HG03354 (cell line): ENCODE measurements around the gene OSBPL2.

Experiments used
- ATAC-seq: cut with Tn5 transposase; IDR thresholded peaks from one replicate; pipeline ENCODE4 v1.9.1; 2021; ENCODE audit warnings: mild to moderate bottlenecking; ENCODE audit not compliant: unreplicated experiment, poor library complexity, severe bottlenecking

The OSBPL2 gene

GRCh38 chr20:62232770-62233645 lies 5.3 kb upstream of the OSBPL2 start:
- ATAC-seq, result no peak

DNA sequence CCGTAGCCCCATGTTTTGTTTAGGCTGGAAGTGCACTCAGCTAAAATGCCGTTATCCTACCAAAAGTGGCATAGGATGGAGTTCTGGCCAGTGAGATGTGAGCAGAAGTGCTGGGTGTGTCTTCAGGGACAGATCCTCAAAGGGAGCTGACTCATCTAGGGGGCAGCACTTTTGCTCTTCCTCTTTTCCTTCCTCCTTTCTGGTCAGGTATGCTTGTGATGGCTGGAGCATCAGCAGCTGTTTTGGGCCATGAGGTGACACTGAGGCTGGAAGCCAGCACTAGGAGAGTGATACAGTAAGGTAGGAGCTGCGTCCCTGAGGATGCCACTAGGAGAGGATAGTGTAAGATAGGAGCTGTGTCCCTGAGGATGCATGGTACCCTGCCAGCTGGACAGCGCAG lies 4.6 kb upstream of the OSBPL2 start:
- no peak for ATAC-seq

GRCh38 chr20:62234339-62234738 lies 4.0 kb upstream of the OSBPL2 start:
- no peak for ATAC-seq

GRCh38 chr20:62235001-62235776 lies 3.1 kb upstream of the OSBPL2 start:
- no peak for ATAC-seq

DNA sequence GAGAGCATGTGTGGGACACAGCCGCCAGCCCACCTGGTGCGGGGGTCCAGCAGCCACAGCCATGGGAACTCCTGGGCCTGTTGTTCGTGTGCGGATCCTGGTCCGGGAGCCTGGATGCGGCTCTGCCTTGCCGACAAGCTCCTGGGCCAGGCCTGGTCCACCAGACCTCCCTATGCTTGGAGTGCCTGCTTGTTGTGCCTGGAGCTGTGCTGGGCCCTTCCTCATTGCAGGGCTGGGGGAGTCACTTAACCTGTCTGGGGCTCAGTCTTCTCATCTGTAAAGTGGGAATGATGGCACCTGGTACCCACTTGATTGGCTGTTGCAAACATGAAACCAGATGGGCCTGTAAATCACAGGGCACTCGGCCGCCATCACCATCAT lies 2.6 kb upstream of the OSBPL2 start:
- no peak for ATAC-seq

GRCh38 chr20:62236200-62236599 lies 2.1 kb upstream of the OSBPL2 start:
- ATAC-seq, result no peak

GRCh38 chr20:62236766-62237513 lies 1.4 kb upstream of the OSBPL2 start:
- ATAC-seq, result no peak

GRCh38 chr20:62237514-62237800 lies 864 bp upstream of the OSBPL2 start:
- no peak for ATAC-seq

DNA sequence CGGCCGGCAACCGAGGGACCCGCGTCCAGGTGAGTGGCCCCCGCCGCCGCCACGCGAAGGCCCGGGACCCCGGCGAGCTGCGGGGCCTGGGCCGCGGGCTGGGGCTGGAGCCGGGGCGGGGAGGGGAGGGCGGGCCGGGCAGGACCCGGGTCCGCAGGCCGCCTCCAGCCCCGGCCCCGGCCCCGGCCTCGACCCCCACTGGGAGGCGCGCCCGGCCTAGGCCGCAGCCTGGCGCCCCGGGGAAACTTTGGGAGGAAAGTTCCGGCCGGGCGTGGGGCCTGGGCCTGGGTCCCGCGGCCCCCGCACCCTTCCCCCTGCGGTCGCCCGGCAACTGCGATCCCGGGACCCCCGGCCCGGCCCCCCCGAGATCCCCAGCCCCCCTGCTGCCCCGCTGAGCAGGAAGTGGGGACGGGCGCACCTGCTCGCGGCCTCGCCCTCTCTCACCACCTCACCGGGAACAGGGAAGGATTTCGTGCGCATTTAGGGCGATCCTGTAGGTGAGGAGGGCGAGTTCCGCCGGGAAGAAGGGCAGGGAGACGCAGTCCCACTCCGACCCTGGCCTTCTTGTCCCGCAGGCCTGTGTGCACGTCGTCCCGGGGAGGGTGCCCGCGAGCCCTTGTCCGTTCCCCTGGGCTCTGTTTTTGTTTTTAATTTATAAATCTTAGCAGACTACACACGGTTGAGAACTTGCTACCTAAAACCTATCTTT lies 402 bp downstream of the OSBPL2 start:
- ATAC-seq, result peak; percentile 16

DNA sequence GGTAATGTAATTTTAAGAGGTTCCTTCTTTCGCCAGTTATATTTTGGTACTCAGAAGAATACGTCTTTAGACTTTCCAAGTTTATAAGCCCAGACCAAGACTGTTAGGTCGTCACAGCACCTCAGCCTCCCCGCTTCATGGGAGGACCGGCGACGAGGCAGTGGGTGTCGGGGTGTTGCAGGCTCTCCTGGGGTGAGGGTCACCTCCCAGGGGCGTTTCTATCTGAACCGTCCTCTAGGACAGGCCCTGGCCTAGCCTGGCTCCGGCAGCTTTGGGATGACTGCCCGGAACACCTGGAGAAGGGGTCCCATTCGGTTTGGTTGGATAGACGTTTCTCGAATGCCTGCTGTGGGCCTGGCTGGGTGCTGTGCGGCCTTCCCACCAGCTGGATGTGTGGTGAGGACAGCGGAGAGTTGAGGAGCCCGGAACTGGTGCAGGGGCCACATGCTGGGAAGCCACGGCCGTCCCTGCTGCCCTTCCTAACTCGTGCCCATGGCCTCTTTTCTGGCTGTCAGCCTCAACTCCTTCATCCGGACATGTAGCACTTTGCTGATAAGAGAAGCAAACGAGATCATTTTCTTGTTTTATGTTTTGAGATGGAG lies 1.1 kb downstream of the OSBPL2 start:
- no peak for ATAC-seq

DNA sequence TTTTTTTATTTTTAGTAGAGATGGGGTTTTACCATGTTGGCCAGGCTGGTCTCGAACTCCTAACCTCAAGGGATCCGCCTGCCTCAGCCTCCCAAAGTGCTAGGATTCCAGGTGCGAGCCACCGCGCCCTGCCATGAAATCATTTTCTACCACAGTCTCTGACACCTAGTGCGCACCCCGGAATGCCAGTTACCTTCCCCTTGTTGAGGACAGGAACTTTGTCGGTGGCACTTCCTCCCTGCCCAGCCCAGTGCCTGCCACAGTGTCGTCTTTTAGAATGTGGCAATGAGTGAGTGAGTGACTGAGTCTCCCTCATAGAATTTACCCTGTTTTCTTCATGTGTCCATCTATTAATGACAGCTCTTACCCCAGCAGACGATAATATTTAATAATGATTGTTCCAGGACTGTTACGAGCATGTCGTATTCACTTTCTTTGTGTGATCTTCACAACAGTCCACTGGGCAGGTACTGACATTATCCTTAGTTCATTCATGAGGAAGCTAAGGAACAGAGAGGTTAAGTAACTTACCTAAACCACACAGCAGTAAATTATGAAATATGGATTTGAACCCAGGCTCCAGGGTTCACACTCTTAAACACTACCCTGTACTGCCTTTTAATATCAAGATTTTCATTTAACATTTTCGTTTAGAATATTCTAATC lies 1.8 kb downstream of the OSBPL2 start:
- ATAC-seq, result no peak

DNA sequence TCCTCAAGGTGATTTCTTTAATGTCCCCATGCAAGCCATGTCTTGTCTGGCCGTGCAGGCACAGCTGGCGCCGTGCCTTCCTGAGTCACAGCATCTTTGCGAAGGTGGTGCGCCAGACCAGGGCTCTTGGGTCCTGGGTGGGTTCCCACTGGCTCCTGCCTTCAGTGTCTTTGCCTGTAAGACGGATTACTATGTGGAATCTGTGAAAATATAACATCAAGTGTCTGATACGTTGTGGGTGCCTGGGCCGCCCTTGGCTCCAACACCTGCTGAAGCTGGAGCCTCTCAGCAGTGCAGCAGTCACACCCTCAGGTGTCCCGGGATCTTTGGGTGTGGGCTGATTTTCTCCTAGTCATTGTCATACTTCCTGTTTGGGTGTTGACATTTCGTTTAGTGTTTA lies 3.2 kb downstream of the OSBPL2 start:
- ATAC-seq, result no peak

DNA sequence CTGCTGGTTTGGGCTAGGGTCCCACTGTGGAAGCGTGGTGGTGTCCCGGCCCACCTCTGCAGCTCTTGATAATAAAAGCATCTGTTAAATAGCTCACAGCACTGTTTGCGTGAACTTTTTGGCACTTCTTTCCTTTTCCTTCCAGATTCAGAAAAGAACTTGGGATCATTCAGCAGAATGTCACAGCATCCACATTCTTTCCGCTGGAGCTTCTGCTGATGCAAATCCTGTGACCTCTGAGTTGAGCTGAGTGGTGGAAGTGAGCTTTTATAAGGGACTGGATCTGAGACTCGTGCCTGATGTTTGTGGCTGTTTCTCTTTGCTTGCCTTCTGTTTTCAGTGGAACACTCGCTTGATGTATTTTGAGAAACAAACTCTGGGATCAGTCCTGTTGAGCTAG lies 3.9 kb downstream of the OSBPL2 start:
- ATAC-seq, result no peak

- no peak for ATAC-seq
Measured at GRCh38 chr20:62243106-62243505, 4.8 kb downstream of the OSBPL2 start.

GRCh38 chr20:62243906-62244515 lies 5.7 kb downstream of the OSBPL2 start:
- ATAC-seq, result no peak

DNA sequence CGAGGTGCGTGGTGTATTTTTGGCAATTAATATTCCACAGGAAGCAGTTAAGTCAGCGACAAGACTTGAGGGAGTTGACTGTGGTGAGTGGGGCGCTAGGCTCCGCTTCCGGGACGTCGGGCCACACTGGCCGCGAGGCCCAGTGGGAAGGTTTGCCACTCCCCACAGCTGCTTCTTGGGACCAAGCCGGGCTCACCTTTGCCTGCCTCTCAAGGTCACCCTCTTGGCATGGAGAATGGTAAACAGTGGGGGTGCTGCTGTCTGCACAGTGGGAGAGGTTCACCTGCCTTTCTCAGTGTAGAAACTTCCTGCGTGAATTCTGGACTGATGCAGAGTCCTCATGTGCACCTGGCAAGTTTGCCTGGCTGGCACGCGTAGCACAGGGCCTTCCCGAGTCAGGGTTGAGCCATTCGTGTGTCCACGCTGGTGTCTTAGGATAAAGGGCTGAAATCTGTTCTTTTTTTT lies 6.4 kb downstream of the OSBPL2 start:
- ATAC-seq, result no peak

DNA sequence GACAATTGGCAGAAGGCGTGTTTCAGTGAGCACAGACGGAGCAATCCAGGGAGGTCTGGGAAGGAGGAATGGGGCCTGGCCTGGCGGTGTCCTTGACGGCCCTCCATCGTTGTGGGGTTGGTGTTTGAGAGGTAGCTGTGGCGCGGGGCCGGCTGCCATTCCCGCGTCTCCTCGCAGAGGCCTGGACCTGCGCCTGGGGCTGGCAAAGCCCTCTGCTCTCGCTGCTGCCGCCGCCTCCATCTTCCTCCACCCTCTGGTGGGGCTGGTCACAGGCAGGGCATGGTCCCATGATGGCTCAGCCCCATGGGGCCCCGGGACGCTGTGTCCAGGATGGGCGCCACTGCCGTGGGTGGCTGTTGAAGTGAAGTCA lies 7.6 kb downstream of the OSBPL2 start:
- no peak for ATAC-seq

- no peak for ATAC-seq
Measured at GRCh38 chr20:62246431-62246830, 8.1 kb downstream of the OSBPL2 start.
